Nephron progenitor cell (in vitro differentiated cells): ENCODE measurements around the gene TYSND1.

Experiments
- DNase-seq: peaks from one replicate; pipeline ENCODE4 v3.0.0; 2021
- H3K27ac Mint-ChIP-seq: 2 replicates; pipeline ENCODE4 v1.8.0; 2021; ENCODE audit warnings: mild to moderate bottlenecking, moderate library complexity, mixed read lengths
- H3K27me3 Mint-ChIP-seq: 2 replicates; pipeline ENCODE4 v1.8.0; 2021; ENCODE audit warnings: mild to moderate bottlenecking, low read depth, mixed read lengths; ENCODE audit not compliant: poor library complexity
- H3K36me3 Mint-ChIP-seq: 2 replicates; pipeline ENCODE4 v1.8.0; 2021; ENCODE audit warnings: low read depth, mixed read lengths
- H3K4me1 Mint-ChIP-seq: 2 replicates; pipeline ENCODE4 v1.8.0; 2021; ENCODE audit warnings: mixed read lengths
- H3K4me3 Mint-ChIP-seq: 2 replicates; pipeline ENCODE4 v1.8.0; 2021; ENCODE audit warnings: mild to moderate bottlenecking, moderate library complexity, mixed read lengths
- H3K9me3 Mint-ChIP-seq: 2 replicates; pipeline ENCODE4 v1.8.0; 2021; ENCODE audit warnings: mild to moderate bottlenecking, moderate library complexity, mixed read lengths
- CTCF ChIP-seq: fragments of 200-600 bp; sonication (generic); IDR thresholded peaks from 2 replicates; pipeline ENCODE4 v1.5.0; 2021; ENCODE audit warnings: antibody characterized with exemption

Gene TYSND1

DNA sequence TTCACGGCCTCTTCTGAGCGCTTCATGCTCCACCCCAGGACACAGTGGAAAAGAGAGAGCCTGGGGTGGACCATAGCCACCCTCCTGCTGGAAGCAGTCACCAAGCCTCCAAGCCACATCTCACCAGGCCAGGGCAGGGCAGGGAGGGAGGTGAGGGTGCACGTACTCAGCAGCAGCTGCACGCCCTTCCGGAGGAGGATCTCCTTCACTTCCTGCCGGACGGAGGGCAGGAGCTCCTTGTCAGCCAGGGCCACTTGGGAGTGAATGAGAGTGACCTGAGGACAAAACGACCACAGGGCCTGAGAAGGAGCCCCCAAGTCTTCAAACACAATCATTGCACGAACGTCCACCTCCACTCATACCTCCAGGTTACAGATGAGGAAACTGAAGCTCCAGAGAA, 28.9 kb downstream of the TYSND1 start:
- H3K27me3 Mint-ChIP-seq: no peaks in the 10 kb centered on the region
- H3K9me3 Mint-ChIP-seq: no peaks in the 10 kb centered on the region
- H3K4me1 Mint-ChIP-seq: peaks cover 17% of the 10 kb centered on the region
- no peak overlapping the region for H3K4me3 Mint-ChIP-seq
- H3K27ac Mint-ChIP-seq: no peak overlapping the region
- TF ChIP-seq CTCF: no peak
- H3K36me3 Mint-ChIP-seq: peaks cover 7% of the 10 kb centered on the region
- no peak for DNase-seq

DNA sequence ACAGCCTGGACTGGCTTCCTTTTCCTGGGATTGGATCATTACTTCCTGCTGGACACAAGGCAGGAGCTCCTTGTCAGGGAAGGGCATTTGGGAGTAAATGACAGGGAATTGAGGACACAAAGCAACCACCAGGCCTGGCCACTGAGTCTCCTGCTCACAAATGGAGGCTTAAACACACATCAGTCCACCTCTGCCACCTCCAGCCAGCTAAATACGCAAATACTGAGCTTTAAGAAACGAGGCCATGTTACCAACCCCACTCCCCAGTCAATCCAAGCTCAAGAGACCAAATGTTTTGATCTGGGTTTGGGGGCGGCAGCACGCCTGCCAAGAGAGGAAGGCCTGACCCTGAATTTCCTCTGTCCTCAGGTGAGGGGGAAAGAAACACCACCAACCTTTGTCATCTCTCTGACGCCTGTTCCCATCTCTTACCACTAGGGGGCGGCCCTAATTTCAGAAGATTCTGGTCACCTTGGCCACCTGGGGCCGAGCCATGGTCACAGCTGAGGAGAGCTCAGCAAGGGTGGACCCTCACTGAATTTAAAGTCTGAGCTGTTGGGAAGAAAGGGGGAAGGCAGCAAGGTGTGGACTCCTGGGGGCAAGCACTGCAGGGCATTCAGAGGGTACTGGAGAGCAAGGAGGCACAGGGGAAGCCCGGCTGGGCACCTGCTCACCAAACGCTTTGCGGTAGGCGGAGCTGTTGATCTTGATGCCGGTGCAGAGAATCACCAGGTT, 30.4 kb downstream of the TYSND1 start:
- H3K27me3 Mint-ChIP-seq: no peaks in the 10 kb centered on the region
- peak; percentile 65 for DNase-seq
- H3K27ac Mint-ChIP-seq: no peak overlapping the region
- peaks cover 11% of the 10 kb centered on the region for H3K4me1 Mint-ChIP-seq
- TF ChIP-seq CTCF: peak; percentile 87
- no peak overlapping the region for H3K4me3 Mint-ChIP-seq
- H3K9me3 Mint-ChIP-seq: no peaks in the 10 kb centered on the region
- peaks cover 21% of the 10 kb centered on the region for H3K36me3 Mint-ChIP-seq

DNA sequence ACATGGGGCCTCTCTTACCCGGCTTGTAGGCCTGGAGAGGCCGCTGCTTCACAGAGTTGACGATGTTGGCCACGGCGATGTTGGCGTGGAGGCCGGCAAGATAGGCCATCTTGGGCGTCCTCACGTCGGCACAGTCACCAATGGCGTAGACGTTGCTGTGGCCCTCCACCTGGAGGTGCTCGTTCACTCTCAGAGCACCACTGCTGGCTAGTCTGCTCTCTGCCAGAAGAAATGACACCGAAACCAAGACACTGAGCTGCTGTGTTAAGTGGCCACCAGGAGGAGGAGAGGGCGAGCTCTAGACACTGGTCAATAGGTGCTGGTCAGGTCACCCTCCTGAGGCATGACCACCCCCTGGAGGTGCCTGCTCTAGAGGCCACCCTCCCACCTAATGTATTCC, 31.6 kb downstream of the TYSND1 start:
- peaks cover 11% of the 10 kb centered on the region for H3K4me1 Mint-ChIP-seq
- peaks cover 27% of the 10 kb centered on the region for H3K36me3 Mint-ChIP-seq
- no peak overlapping the region for H3K27ac Mint-ChIP-seq
- H3K4me3 Mint-ChIP-seq: no peak overlapping the region
- DNase-seq: no peak
- H3K9me3 Mint-ChIP-seq: no peaks in the 10 kb centered on the region
- no peak for TF ChIP-seq CTCF
- H3K27me3 Mint-ChIP-seq: no peaks in the 10 kb centered on the region

- Mint-ChIP-seq H3K36me3 (peaks cover 47% of the 10 kb centered on the region), H3K9me3 (no peaks in the 10 kb centered on the region), H3K27me3 (no peaks in the 10 kb centered on the region), H3K4me1 (peaks cover 10% of the 10 kb centered on the region), H3K4me3 (no peak overlapping the region), H3K27ac (peak overlapping the region; percentile 64)
- no peak for TF ChIP-seq CTCF
- no peak for DNase-seq
These were observed 34.4 kb downstream of the TYSND1 start for GRCh38 chr10:70112071-70112470.

- H3K4me3 Mint-ChIP-seq: no peak overlapping the region
- DNase-seq: no peak
- peaks cover 47% of the 10 kb centered on the region for H3K36me3 Mint-ChIP-seq
- no peak for TF ChIP-seq CTCF
- peak overlapping the region; percentile 74 for H3K27ac Mint-ChIP-seq
- no peaks in the 10 kb centered on the region for H3K9me3 Mint-ChIP-seq
- peaks cover 11% of the 10 kb centered on the region for H3K4me1 Mint-ChIP-seq
- H3K27me3 Mint-ChIP-seq: no peaks in the 10 kb centered on the region
These were observed 35.0 kb downstream of the TYSND1 start for GRCh38 chr10:70111496-70111895.
